Gastrocnemius medialis (tissue), 4 donors: ENCODE measurements around the gene CHCHD6.

ENCODE experiments used
- CTCF ChIP-seq, 5 experiments: fragments of 450-650 bp in 3 of 5; fragments of 200-600 bp in 2 of 5; sonication (generic) in 2 of 5; IDR thresholded peaks in 4 of 5; conservative IDR thresholded peaks in 1 of 5; 1 replicate in 4 of 5; 2 replicates in 1 of 5; pipeline ENCODE4 v1.5.1; 2016 to 2019; ENCODE audit warnings: antibody characterized with exemption in 5 of 5, mild to moderate bottlenecking in 3 of 5, moderate library complexity in 3 of 5
- POLR2A ChIP-seq, 2 donors: fragments of 450-650 bp; IDR thresholded peaks; one replicate each; pipeline ENCODE4 v1.6.1; 2017; ENCODE audit warnings: antibody characterized with exemption in 2 of 2, mild to moderate bottlenecking in 2 of 2, moderate library complexity in 2 of 2

GRCh38 chr3:126973814-126974213 lies 269.8 kb downstream of the CHCHD6 start:
- TF ChIP-seq POLR2A (IDR thresholded peaks at IDR 0.05) (no peak), CTCF (IDR thresholded peaks at IDR 0.05 in 4 of 5, conservative IDR thresholded peaks at IDR 0.05 in 1 of 5) (no peak)
